ENCODE data around the gene MACROH2A1. TPM values are rescaled to one million over a fixed set of nuclear protein-coding genes. Genes with fewer than 3 reads are reported as not detected.

MACROH2A1 gene
- total and polyA plus RNA-seq, 10 of the 15 experiments (the other 5 are each of a cell fraction or from before 2014, with no cell fraction given), result 45.7 to 230 (median 196) TPM

DNA sequence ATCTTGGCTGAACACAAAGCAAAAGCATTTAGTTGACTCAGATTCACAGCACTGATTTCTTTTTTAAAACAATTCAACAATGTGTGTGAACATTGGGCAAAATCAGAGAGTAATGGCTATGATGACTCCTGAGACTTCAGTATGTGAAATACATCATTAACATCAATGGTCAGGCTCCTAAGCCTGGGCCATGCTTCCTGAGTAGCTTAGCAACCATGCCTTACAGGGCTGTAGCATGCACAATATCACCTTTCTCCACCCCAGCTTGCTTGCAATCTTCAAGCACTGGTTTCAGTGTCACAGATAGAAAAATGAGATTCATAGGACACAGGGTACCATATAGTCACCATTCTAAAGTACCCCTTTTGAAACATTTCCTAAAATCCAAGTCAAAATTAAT is 41.3 kb downstream of the MACROH2A1 start:
- CTCF ChIA-PET, result no interaction called here
- Histone ChIP-seq H2AFZ (ENCODE audit: control insufficient read depth, low read depth, low read length) (no peak overlapping the region), H3K9ac (ENCODE audit: control insufficient read depth, insufficient read depth, low read length) (no peak overlapping the region), H3K9me3 (replicated peaks; ENCODE audit: control insufficient read depth, insufficient read depth, low read length) (no peaks in the 10 kb centered on the region), H3K27ac (ENCODE audit: control insufficient read depth, insufficient read depth) (no peak overlapping the region), H3K79me2 (ENCODE audit: control insufficient read depth, insufficient read depth, low read length) (no peaks in the 10 kb centered on the region), H3K27me3 (replicated peaks in 1 of 2; ENCODE audit: control insufficient read depth in 2 of 2, insufficient read depth in 2 of 2, low read length in 1 of 2) (no peaks in the 10 kb centered on the region), H3K4me1 (ENCODE audit: control insufficient read depth, insufficient read depth, low read length) (no peaks in the 10 kb centered on the region), H3K4me3 (no peak overlapping the region), H4K20me1 (ENCODE audit: control insufficient read depth, insufficient read depth) (no peaks in the 10 kb centered on the region), H3K4me2 (ENCODE audit: control insufficient read depth, insufficient read depth) (no peak overlapping the region), H3K36me3 (ENCODE audit: control insufficient read depth in 2 of 2, insufficient read depth in 2 of 2, low read length in 1 of 2) (peaks cover 24 to 36% of the 10 kb centered on the region in 2 experiments)
- no peak for DNase-seq (ENCODE audit: low read depth, low spot score)
- SMC1A ChIA-PET (ENCODE audit: uncharacterized antibody, unreplicated experiment), result no interaction called here
- no peak for ATAC-seq
- in situ Hi-C loops (cut with MboI), result no loop called here
- POLR2A ChIA-PET, result no interaction called here
- FAIRE-seq, result no peak
- BruUV-seq (replicated peaks), result no TSS peak
- no peak for TF ChIP-seq CHD4 (IDR thresholded peaks at IDR 0.05)
- TF ChIP-seq, protein P1, sequence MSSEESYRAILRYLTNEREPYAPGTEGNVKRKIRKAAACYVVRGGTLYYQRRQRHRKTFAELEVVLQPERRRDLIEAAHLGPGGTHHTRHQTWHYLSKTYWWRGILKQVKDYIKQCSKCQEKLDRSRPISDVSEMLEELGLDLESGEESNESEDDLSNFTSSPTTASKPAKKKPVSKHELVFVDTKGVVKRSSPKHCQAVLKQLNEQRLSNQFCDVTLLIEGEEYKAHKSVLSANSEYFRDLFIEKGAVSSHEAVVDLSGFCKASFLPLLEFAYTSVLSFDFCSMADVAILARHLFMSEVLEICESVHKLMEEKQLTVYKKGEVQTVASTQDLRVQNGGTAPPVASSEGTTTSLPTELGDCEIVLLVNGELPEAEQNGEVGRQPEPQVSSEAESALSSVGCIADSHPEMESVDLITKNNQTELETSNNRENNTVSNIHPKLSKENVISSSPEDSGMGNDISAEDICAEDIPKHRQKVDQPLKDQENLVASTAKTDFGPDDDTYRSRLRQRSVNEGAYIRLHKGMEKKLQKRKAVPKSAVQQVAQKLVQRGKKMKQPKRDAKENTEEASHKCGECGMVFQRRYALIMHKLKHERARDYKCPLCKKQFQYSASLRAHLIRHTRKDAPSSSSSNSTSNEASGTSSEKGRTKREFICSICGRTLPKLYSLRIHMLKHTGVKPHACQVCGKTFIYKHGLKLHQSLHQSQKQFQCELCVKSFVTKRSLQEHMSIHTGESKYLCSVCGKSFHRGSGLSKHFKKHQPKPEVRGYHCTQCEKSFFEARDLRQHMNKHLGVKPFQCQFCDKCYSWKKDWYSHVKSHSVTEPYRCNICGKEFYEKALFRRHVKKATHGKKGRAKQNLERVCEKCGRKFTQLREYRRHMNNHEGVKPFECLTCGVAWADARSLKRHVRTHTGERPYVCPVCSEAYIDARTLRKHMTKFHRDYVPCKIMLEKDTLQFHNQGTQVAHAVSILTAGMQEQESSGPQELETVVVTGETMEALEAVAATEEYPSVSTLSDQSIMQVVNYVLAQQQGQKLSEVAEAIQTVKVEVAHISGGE (CRISPR knock-in tag; IDR thresholded peaks at IDR 0.05), result no peak
- RAD21 ChIA-PET (ENCODE audit: unreplicated experiment), result no interaction called here
- intact Hi-C loops (cut with micrococcal nuclease; ENCODE audit: unreplicated experiment), result no loop called here

DNA sequence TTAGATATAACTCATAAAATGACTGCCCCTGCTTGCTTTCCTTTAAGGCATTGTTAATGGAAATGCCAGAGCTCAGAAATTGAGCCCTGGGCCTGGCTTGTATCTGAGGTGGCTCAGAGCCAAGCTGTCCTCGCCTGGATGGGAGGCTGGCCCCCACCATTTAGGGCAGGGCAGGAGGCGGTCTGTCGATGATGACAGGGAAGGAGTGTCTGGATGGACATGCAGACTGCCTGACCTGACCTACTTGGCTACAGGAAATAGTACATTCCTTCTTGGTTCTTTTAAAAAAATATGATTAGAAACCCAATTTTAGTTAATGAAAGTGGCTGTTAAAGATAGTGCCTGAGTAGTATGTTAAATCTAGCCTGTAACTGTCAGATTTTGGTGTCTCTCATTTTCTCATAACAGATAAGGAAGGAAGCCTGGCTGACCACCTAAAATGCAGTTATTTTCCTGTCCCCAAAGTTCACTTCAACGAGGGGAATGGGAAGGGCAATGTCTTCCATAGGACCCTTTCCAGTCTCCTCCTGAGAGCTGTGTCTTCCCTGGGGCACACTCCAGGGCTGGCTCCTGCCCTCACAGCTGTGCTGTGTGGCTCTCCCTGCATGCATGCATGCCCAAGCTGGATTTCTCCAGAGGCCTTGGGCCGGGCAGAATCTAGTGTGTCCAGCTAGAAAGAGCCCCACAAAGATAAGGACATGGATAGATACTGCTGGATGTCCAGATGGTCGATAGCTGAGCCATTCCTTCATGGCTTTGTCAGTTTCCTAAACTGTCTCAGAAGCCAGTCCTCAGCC is 42.3 kb downstream of the MACROH2A1 start:
- no peak for FAIRE-seq
- no peak overlapping the region for H3K4me3 ChIP-seq
- ChIA-PET RAD21 (ENCODE audit: unreplicated experiment) (no interaction called here), POLR2A (no interaction called here), SMC1A (ENCODE audit: uncharacterized antibody, unreplicated experiment) (no interaction called here), CTCF (no interaction called here)
- WGBS (ENCODE audit: insufficient coverage, insufficient replicate concordance, low lambda C conversion rate, missing lambda C conversion rate), result 85% methylated on average over 6 of the region's 6 CpGs
- peaks cover 27 to 38% of the 10 kb centered on the region in 2 experiments for H3K36me3 ChIP-seq (ENCODE audit: control insufficient read depth in 2 of 2, insufficient read depth in 2 of 2, low read length in 1 of 2)
- no peaks in the 10 kb centered on the region for H3K9me3 ChIP-seq (replicated peaks; ENCODE audit: control insufficient read depth, insufficient read depth, low read length)
- no peak for DNase-seq (ENCODE audit: low read depth, low spot score)
- no peak for ATAC-seq
- no peak overlapping the region for H2AFZ ChIP-seq (ENCODE audit: control insufficient read depth, low read depth, low read length)
- in situ Hi-C loops (cut with MboI), result no loop called here
- no peaks in the 10 kb centered on the region for H4K20me1 ChIP-seq (ENCODE audit: control insufficient read depth, insufficient read depth)
- intact Hi-C loops (cut with micrococcal nuclease; ENCODE audit: unreplicated experiment), result no loop called here
- BruUV-seq (replicated peaks), result no TSS peak
- no peaks in the 10 kb centered on the region for H3K4me1 ChIP-seq (ENCODE audit: control insufficient read depth, insufficient read depth, low read length)
- no peaks in the 10 kb centered on the region for H3K79me2 ChIP-seq (ENCODE audit: control insufficient read depth, insufficient read depth, low read length)
- no peak overlapping the region for H3K4me2 ChIP-seq (ENCODE audit: control insufficient read depth, insufficient read depth)
- no peak overlapping the region for H3K9ac ChIP-seq (ENCODE audit: control insufficient read depth, insufficient read depth, low read length)
- no peak overlapping the region for H3K27ac ChIP-seq (ENCODE audit: control insufficient read depth, insufficient read depth)
- H3K27me3 ChIP-seq (replicated peaks in 1 of 2; ENCODE audit: control insufficient read depth in 2 of 2, insufficient read depth in 2 of 2, low read length in 1 of 2), result no peaks in the 10 kb centered on the region
- no peak for TF ChIP-seq BRCA1 (IDR thresholded peaks at IDR 0.05; ENCODE audit: low read depth, low read length)
- no peak for TF ChIP-seq SIX5 (IDR thresholded peaks at IDR 0.05; ENCODE audit: low read depth, low read length, severe bottlenecking)
- no peak for TF ChIP-seq ZSCAN29 (IDR thresholded peaks at IDR 0.05)
- TF ChIP-seq, protein P2, sequence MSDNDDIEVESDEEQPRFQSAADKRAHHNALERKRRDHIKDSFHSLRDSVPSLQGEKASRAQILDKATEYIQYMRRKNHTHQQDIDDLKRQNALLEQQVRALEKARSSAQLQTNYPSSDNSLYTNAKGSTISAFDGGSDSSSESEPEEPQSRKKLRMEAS (IDR thresholded peaks at IDR 0.05; ENCODE audit: low read depth, low read length), result no peak
- TF ChIP-seq HDGF (IDR thresholded peaks at IDR 0.05), result no peak
- TF ChIP-seq ETV6 (conservative IDR thresholded peaks at IDR 0.05 in 1 of 2, IDR thresholded peaks at IDR 0.05 in 1 of 2; ENCODE audit: borderline replicate concordance in 1 of 2, low read depth in 1 of 2), result no peak
- TF ChIP-seq, protein P3, sequence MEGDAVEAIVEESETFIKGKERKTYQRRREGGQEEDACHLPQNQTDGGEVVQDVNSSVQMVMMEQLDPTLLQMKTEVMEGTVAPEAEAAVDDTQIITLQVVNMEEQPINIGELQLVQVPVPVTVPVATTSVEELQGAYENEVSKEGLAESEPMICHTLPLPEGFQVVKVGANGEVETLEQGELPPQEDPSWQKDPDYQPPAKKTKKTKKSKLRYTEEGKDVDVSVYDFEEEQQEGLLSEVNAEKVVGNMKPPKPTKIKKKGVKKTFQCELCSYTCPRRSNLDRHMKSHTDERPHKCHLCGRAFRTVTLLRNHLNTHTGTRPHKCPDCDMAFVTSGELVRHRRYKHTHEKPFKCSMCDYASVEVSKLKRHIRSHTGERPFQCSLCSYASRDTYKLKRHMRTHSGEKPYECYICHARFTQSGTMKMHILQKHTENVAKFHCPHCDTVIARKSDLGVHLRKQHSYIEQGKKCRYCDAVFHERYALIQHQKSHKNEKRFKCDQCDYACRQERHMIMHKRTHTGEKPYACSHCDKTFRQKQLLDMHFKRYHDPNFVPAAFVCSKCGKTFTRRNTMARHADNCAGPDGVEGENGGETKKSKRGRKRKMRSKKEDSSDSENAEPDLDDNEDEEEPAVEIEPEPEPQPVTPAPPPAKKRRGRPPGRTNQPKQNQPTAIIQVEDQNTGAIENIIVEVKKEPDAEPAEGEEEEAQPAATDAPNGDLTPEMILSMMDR (IDR thresholded peaks at IDR 0.05 in 2 of 3, conservative IDR thresholded peaks at IDR 0.05 in 1 of 3; ENCODE audit: control insufficient read depth in 2 of 3, extremely low read depth in 1 of 3, insufficient read depth in 1 of 3, low read depth in 3 of 3, low read length in 3 of 3), result no peak
- no peak for TF ChIP-seq SUZ12 (IDR thresholded peaks at IDR 0.05; ENCODE audit: unreplicated experiment)
- TF ChIP-seq BACH1 (IDR thresholded peaks at IDR 0.05; ENCODE audit: borderline replicate concordance), result no peak
